Heart right ventricle (tissue), 16 donors: ENCODE data around the gene ZNF19. TPM values are rescaled to one million over a fixed set of nuclear protein-coding genes. Genes with fewer than 3 reads are reported as not detected.

Experiments used
- ATAC-seq, 8 donors: fragments of 200-7000 bp; cut with Tn5 transposase; one replicate each; pipeline ENCODE4 v1.9.1; 2020; ENCODE audit warnings: mild to moderate bottlenecking in 8 of 8, moderate library complexity in 8 of 8, moderate number of reproducible peaks in 1 of 8
- DNase-seq, 2 donors: peaks; one replicate each; pipeline ENCODE4 v3.0.0-alpha.2; 2020
- H3K27ac ChIP-seq, 10 donors: fragments of 200-600 bp; sonication (generic) in 2 of 10; one replicate each; pipeline versions ENCODE4 v1.5.0 to v1.8.0; 2020 to 2022; ENCODE audit warnings: mild to moderate bottlenecking in 3 of 10
- H3K27me3 ChIP-seq, 7 donors: fragments of 200-600 bp; one replicate each; pipeline ENCODE4 v1.8.0; 2021 to 2022; ENCODE audit warnings: mild to moderate bottlenecking in 2 of 7
- H3K36me3 ChIP-seq, 9 donors: fragments of 200-600 bp; sonication (generic) in 1 of 9; one replicate each; pipeline versions ENCODE4 v1.5.0 to v1.8.0; 2020 to 2022; ENCODE audit warnings: mild to moderate bottlenecking in 2 of 9
- H3K4me1 ChIP-seq, 9 donors: fragments of 200-600 bp; sonication (generic) in 1 of 9; one replicate each; pipeline versions ENCODE4 v1.5.0 to v1.8.0; 2020 to 2022; ENCODE audit warnings: mild to moderate bottlenecking in 4 of 9
- H3K4me3 ChIP-seq, 10 donors: fragments of 200-600 bp; sonication (generic) in 2 of 10; one replicate each; pipeline versions ENCODE4 v1.5.0 to v1.8.0; 2020 to 2022; ENCODE audit warnings: mild to moderate bottlenecking in 7 of 10, moderate library complexity in 2 of 10
- H3K9me3 ChIP-seq, 11 donors: fragments of 200-600 bp in 10 of 11; sonication (generic) in 2 of 11; one replicate each; pipeline versions ENCODE4 v1.5.0 to v1.8.0; 2013 to 2022; ENCODE audit warnings: mild to moderate bottlenecking in 2 of 11, control low read depth in 1 of 11, moderate library complexity in 1 of 11
- CTCF ChIP-seq, 9 donors: fragments of 200-600 bp; sonication (generic) in 2 of 9; IDR thresholded peaks; one replicate each; pipeline versions ENCODE4 v1.5.0 to v1.8.0; 2021 to 2022; ENCODE audit warnings: antibody characterized with exemption in 9 of 9, mild to moderate bottlenecking in 5 of 9, moderate library complexity in 1 of 9
- WGBS, 2 donors: extraction: QIAGEN DNeasy Blood & Tissue Kit; methylation state at CpG; one replicate each; pipeline ENCODE4 v1.1.7; 2013; ENCODE audit warnings: inconsistent platforms in 1 of 2; 5-methylcytosine and 5-hydroxymethylcytosine counted together
- intact Hi-C, 10 donors: fragments of 100-400 bp; cut with DNase I; formaldehyde crosslinking; loops; one replicate each; pipeline versions ENCODE4 v1.11.1 to v1.14.2; 2022
- polyA plus RNA-seq, 2 donors: library from polyadenylated mRNA; stranded (reverse); fragments of 200-250 nt; gene quantifications; one replicate each; pipeline ENCODE4 v1.2.3, GENCODE V29; 2013
- total RNA-seq, 10 donors: library from RNA; stranded (reverse); fragmentation: NEBNext Ultra II Directional in 3 of 10; extraction: Animal tissue kit (Norgen Biotek cat#: 25700) in 3 of 10; gene quantifications; one replicate each; pipeline versions ENCODE4 v1.2.1 to v1.2.4, GENCODE V29; 2021 to 2023
- donor health status: Arrhythmogenic right ventricular cardiomyopathy.
- donor health status: ischemic (EF 13 %, LVEDD 7.1; RV severe dilation, severe dysfunction).
- donor health status: healthy with polysubstance abuse.
- donor health status: DM: no; HTN: yes; CAD: no.
- donor health status: DM: no; HTN: no; CAD: no.
- donor health status: ischemic (EF 25% LVEDD 6.9; RV normal size, moderate dysfunction).
- donor health status: ischemic (EF 25% LVEDD 5.7; RV mildly dilated, moderate dysfunction).
- donor health status: healthy.
- donor health status: DM: yes; HTN: yes; CAD: no.
- donor health status: Ischemic cardiomyopathy.
- donor health status: ischemic (EF 35%, LVEDD 5.7; RV mildly dilated, moderate dysfunction).
- donor health status: nonischemic (EF 11% LVEDD 7.7; RV severe dilation, severe dysfunction).
- donor health status: DM: yes; HTN: yes; CAD: no.
- donor health status: PGD.
- donor health status: ischemic (EF 29% LVEDD 5.4; RV normal size, mild dysfunction).
- donor health status: nonischemic (EF 23%, LVEDD 6.1; RV moderate dilation, normal function).

The ZNF19 gene
- total and polyA plus RNA-seq, 12 donors, result 0.59 to 3.4 (median 1.5) TPM

GRCh38 chr16:71520550-71520949 lies 31.4 kb upstream of the ZNF19 start:
- DNase-seq (no peak), ATAC-seq (no peak)
- Histone ChIP-seq H3K4me3 (no peak overlapping the region), H3K4me1 (no peaks in the 10 kb centered on the region), H3K36me3 (no peaks in the 10 kb centered on the region), H3K27me3 (peaks cover 0 to 30% (median 4%) of the 10 kb centered on the region in 7 donors), H3K27ac (no peak overlapping the region), H3K9me3 (no peaks in the 10 kb centered on the region)
- WGBS, 2 donors, result 86 to 88% methylated on average over 3 of the region's 3 CpGs
- TF ChIP-seq CTCF (IDR thresholded peaks at IDR 0.05), result no peak
- intact Hi-C loops, result no loop called here

GRCh38 chr16:71515026-71515425 lies 25.9 kb upstream of the ZNF19 start:
- no peak for DNase-seq
- H3K9me3 ChIP-seq, result no peaks in the 10 kb centered on the region
- no peak for TF ChIP-seq CTCF (IDR thresholded peaks at IDR 0.05)
- ATAC-seq, result no peak
- WGBS, 2 donors, result 70 to 79% methylated on average over 3 of the region's 3 CpGs
- H3K36me3 ChIP-seq, result no peaks in the 10 kb centered on the region
- H3K4me3 ChIP-seq, result no peak overlapping the region
- H3K27ac ChIP-seq, result no peak overlapping the region
- intact Hi-C loops, result loop anchor here in 1 of 10 donors (10.0 kb wide), 1 partner anchor 60 kb away; the partner anchor contains the start of gene TAT
- no peaks in the 10 kb centered on the region for H3K4me1 ChIP-seq
- H3K27me3 ChIP-seq, result peaks cover 0 to 17% (median 0%) of the 10 kb centered on the region in 7 donors

GRCh38 chr16:71514476-71514875 lies 25.4 kb upstream of the ZNF19 start:
- ATAC-seq, result no peak

GRCh38 chr16:71513302-71513701 lies 24.2 kb upstream of the ZNF19 start:
- no peaks in the 10 kb centered on the region for H3K4me1 ChIP-seq
- TF ChIP-seq CTCF (IDR thresholded peaks at IDR 0.05), result no peak

More at GRCh38 chr16:71514476-71514875, 25.4 kb upstream of the ZNF19 start:
- no peak overlapping the region for H3K4me3 ChIP-seq
- intact Hi-C loops, result loop anchor here in 1 of 10 donors (10.0 kb wide), 1 partner anchor 60 kb away; the partner anchor contains the start of gene TAT
- peaks cover 0 to 17% (median 0%) of the 10 kb centered on the region in 7 donors for H3K27me3 ChIP-seq
- no peak overlapping the region for H3K27ac ChIP-seq
- no peaks in the 10 kb centered on the region for H3K4me1 ChIP-seq
- H3K36me3 ChIP-seq, result no peaks in the 10 kb centered on the region
- no peaks in the 10 kb centered on the region for H3K9me3 ChIP-seq
- no peak for DNase-seq
- WGBS, 2 donors, result 77 to 81% methylated on average over 7 of the region's 7 CpGs
- no peak for TF ChIP-seq CTCF (IDR thresholded peaks at IDR 0.05)

More at GRCh38 chr16:71513302-71513701, 24.2 kb upstream of the ZNF19 start:
- H3K27ac ChIP-seq, result no peak overlapping the region
- H3K9me3 ChIP-seq, result no peaks in the 10 kb centered on the region
- intact Hi-C loops, result loop anchor here in 1 of 10 donors (10.0 kb wide), 1 partner anchor 61 kb away; the partner anchor contains the start of gene TAT
- ATAC-seq (no peak), DNase-seq (no peak)
- WGBS, 2 donors, result 65 to 71% methylated on average over 1 of the region's 1 CpG
- peaks cover 0 to 17% (median 0%) of the 10 kb centered on the region in 7 donors for H3K27me3 ChIP-seq
- no peak overlapping the region for H3K4me3 ChIP-seq
- no peaks in the 10 kb centered on the region for H3K36me3 ChIP-seq
